Natural killer cell treated with Interleukin-12 subunit alpha and Interleukin-12 subunit beta and Interleukin-15 and Interleukin-18, amount 100 ng/mL, for 72 hours (primary cell): ENCODE data around the gene RBM8A. TPM values are rescaled to one million over a fixed set of nuclear protein-coding genes. Genes with fewer than 3 reads are reported as not detected.

ENCODE experiments used
- ATAC-seq, 2 donors: fragments of 150-1000 bp; cut with Tn5 transposase in 1 of 2; sonication (Bioruptor Pico), chemical (Tn5 transposase) in 1 of 2; 2 replicates each; pipeline ENCODE4 v1.10.0; 2021
- DNase-seq: peaks from one replicate; pipeline ENCODE4 v3.0.0; 2022; ENCODE audit warnings: low spot score
- H3K27ac Mint-ChIP-seq, 2 donors: 1 replicate in 1 of 2; 2 replicates in 1 of 2; pipeline ENCODE4 v1.8.0; 2022; ENCODE audit warnings: mixed read lengths in 2 of 2, mild to moderate bottlenecking in 1 of 2, moderate library complexity in 1 of 2
- H3K27me3 Mint-ChIP-seq, 2 donors: 1 replicate in 1 of 2; 2 replicates in 1 of 2; pipeline ENCODE4 v1.8.0; 2022; ENCODE audit warnings: mixed read lengths in 2 of 2
- H3K36me3 Mint-ChIP-seq: one replicate; pipeline ENCODE4 v1.8.0; 2022; ENCODE audit warnings: mixed read lengths
- H3K4me1 Mint-ChIP-seq, 2 donors: 1 replicate in 1 of 2; 2 replicates in 1 of 2; pipeline ENCODE4 v1.8.0; 2022; ENCODE audit warnings: low read depth in 2 of 2, mixed read lengths in 2 of 2, mild to moderate bottlenecking in 1 of 2
- H3K4me3 Mint-ChIP-seq: one replicate; pipeline ENCODE4 v1.8.0; 2022; ENCODE audit warnings: mixed read lengths
- H3K9me3 Mint-ChIP-seq: 2 replicates; pipeline ENCODE4 v1.8.0; 2022; ENCODE audit warnings: mixed read lengths
- total RNA-seq, 2 donors: library from RNA; stranded (reverse); gene quantifications; one replicate each; pipeline ENCODE4 v1.2.3, GENCODE V29; 2022

Gene RBM8A
- total RNA-seq, result 100 to 1,000 TPM; 280 to 294 TPM

- H3K27ac Mint-ChIP-seq, result no peak within 1 kb of the TSS
- no peaks in the 10 kb centered on the region for H3K36me3 Mint-ChIP-seq
- H3K9me3 Mint-ChIP-seq, result no peaks in the 10 kb centered on the region
- DNase-seq, result peak; percentile 95
- peaks cover 8 to 15% of the 10 kb centered on the region in 2 donors for H3K4me1 Mint-ChIP-seq
- no peak within 1 kb of the TSS for H3K4me3 Mint-ChIP-seq
- ATAC-seq, result peak; percentile 98 to 99
- no peaks in the 10 kb centered on the region for H3K27me3 Mint-ChIP-seq
Measured at GRCh38 chr1:145927063-145927886, at the start of gene RBM8A. Gene RBM8A, minus strand, starts transcription at chr1:145927484. Its CDS starts 58 bp downstream, at chr1:145927426.

GRCh38 chr1:145977016-145977415, 49.7 kb upstream of the RBM8A start:
- Mint-ChIP-seq H3K4me3 (no peak overlapping the region), H3K27ac (no peak overlapping the region), H3K36me3 (no peaks in the 10 kb centered on the region), H3K4me1 (peaks cover 9 to 16% of the 10 kb centered on the region in 2 donors), H3K9me3 (no peaks in the 10 kb centered on the region), H3K27me3 (no peaks in the 10 kb centered on the region)
- ATAC-seq (no peak), DNase-seq (no peak)

- no peak for DNase-seq
- no peaks in the 10 kb centered on the region for H3K9me3 Mint-ChIP-seq
- H3K27ac Mint-ChIP-seq, result peak overlapping the region; percentile 56 to 73
- no peaks in the 10 kb centered on the region for H3K27me3 Mint-ChIP-seq
- H3K36me3 Mint-ChIP-seq, result no peaks in the 10 kb centered on the region
- peaks cover 3 to 13% of the 10 kb centered on the region in 2 donors for H3K4me1 Mint-ChIP-seq
- no peak overlapping the region for H3K4me3 Mint-ChIP-seq
- ATAC-seq, result no peak
Measured at GRCh38 chr1:145975216-145975615, 47.9 kb upstream of the RBM8A start.

- H3K4me1 Mint-ChIP-seq, result peaks cover 5 to 13% of the 10 kb centered on the region in 2 donors
- DNase-seq, result no peak
Measured at GRCh38 chr1:145974721-145975120, 47.4 kb upstream of the RBM8A start.

GRCh38 chr1:145972580-145972979, 45.3 kb upstream of the RBM8A start:
- H3K36me3 Mint-ChIP-seq, result peaks cover 4% of the 10 kb centered on the region
- no peak overlapping the region for H3K4me3 Mint-ChIP-seq
- peaks cover 6 to 13% of the 10 kb centered on the region in 2 donors for H3K4me1 Mint-ChIP-seq
- peak overlapping the region in 1 of 2 donors; percentile 16 for H3K27ac Mint-ChIP-seq
- DNase-seq (no peak), ATAC-seq (no peak)
- no peaks in the 10 kb centered on the region for H3K27me3 Mint-ChIP-seq
- H3K9me3 Mint-ChIP-seq, result no peaks in the 10 kb centered on the region

More at GRCh38 chr1:145974721-145975120, 47.4 kb upstream of the RBM8A start:
- Mint-ChIP-seq H3K27ac (peak overlapping the region; percentile 56 to 73), H3K9me3 (no peaks in the 10 kb centered on the region), H3K4me3 (no peak overlapping the region), H3K36me3 (no peaks in the 10 kb centered on the region), H3K27me3 (no peaks in the 10 kb centered on the region)
- no peak for ATAC-seq

GRCh38 chr1:145967288-145967687, 40.0 kb upstream of the RBM8A start:
- Mint-ChIP-seq H3K4me3 (no peak overlapping the region), H3K27ac (peak overlapping the region in 1 of 2 donors; percentile 16), H3K4me1 (peaks cover 27 to 30% of the 10 kb centered on the region in 2 donors), H3K36me3 (peaks cover 8% of the 10 kb centered on the region), H3K27me3 (no peaks in the 10 kb centered on the region), H3K9me3 (no peaks in the 10 kb centered on the region)
- DNase-seq (no peak), ATAC-seq (no peak)

- Mint-ChIP-seq H3K27ac (peak overlapping the region; percentile 75 to 93), H3K36me3 (peaks cover 8% of the 10 kb centered on the region), H3K4me3 (peak overlapping the region; percentile 87), H3K9me3 (no peaks in the 10 kb centered on the region), H3K4me1 (peaks cover 44% of the 10 kb centered on the region in 2 donors), H3K27me3 (no peaks in the 10 kb centered on the region)
- no peak for DNase-seq
- ATAC-seq, result no peak
Measured at GRCh38 chr1:145965119-145965744, 37.9 kb upstream of the RBM8A start.

GRCh38 chr1:145964328-145965118, 37.2 kb upstream of the RBM8A start, which contains the start of the genes ANKRD34A and POLR3GL:
Gene ANKRD34A, minus strand, starts transcription at chr1:145964575. Its CDS starts 2,816 bp downstream, at chr1:145961759.
Gene POLR3GL, plus strand, starts transcription at chr1:145964690. Its CDS starts 10,176 bp downstream, at chr1:145974866.
- Mint-ChIP-seq H3K27ac (peak within 1 kb of the TSS; percentile 75 to 93), H3K4me3 (peak within 1 kb of the TSS; percentile 87), H3K27me3 (no peaks in the 10 kb centered on the region), H3K36me3 (peaks cover 8% of the 10 kb centered on the region), H3K4me1 (peaks cover 46 to 47% of the 10 kb centered on the region in 2 donors), H3K9me3 (no peaks in the 10 kb centered on the region)
- DNase-seq, result peak; percentile 95
- peak; percentile 94 to 96 for ATAC-seq

- Mint-ChIP-seq H3K4me1 (peaks cover 53 to 58% of the 10 kb centered on the region in 2 donors), H3K36me3 (peaks cover 8% of the 10 kb centered on the region), H3K27me3 (no peaks in the 10 kb centered on the region), H3K27ac (peak overlapping the region; percentile 75 to 93), H3K4me3 (peak overlapping the region; percentile 87), H3K9me3 (no peaks in the 10 kb centered on the region)
- ATAC-seq, result no peak
- no peak for DNase-seq
Measured at GRCh38 chr1:145963265-145964019, 36.2 kb upstream of the RBM8A start.

- no peak for ATAC-seq
- Mint-ChIP-seq H3K27ac (peak overlapping the region; percentile 75 to 93), H3K4me1 (peaks cover 57 to 64% of the 10 kb centered on the region in 2 donors)
Measured at GRCh38 chr1:145962157-145963102, 35.1 kb upstream of the RBM8A start.

GRCh38 chr1:145961425-145962156, 34.3 kb upstream of the RBM8A start:
- Mint-ChIP-seq H3K4me3 (peak overlapping the region; percentile 87), H3K4me1 (peaks cover 64 to 71% of the 10 kb centered on the region in 2 donors), H3K27me3 (no peaks in the 10 kb centered on the region), H3K9me3 (no peaks in the 10 kb centered on the region), H3K27ac (peak overlapping the region; percentile 54 to 75), H3K36me3 (no peaks in the 10 kb centered on the region)
- no peak for ATAC-seq
- DNase-seq, result peak; percentile 63

More at GRCh38 chr1:145962157-145963102, 35.1 kb upstream of the RBM8A start:
- DNase-seq, result peak; percentile 62
- Mint-ChIP-seq H3K27me3 (no peaks in the 10 kb centered on the region), H3K36me3 (peaks cover 3% of the 10 kb centered on the region), H3K9me3 (no peaks in the 10 kb centered on the region), H3K4me3 (peak overlapping the region; percentile 87)
